ENCODE measurements around the gene SERINC5. TPM values are rescaled to one million over a fixed set of nuclear protein-coding genes. Genes with fewer than 3 reads are reported as not detected.

Gene SERINC5
- total RNA-seq, 1 experiment from 2014 or later, result 52.3 TPM

DNA sequence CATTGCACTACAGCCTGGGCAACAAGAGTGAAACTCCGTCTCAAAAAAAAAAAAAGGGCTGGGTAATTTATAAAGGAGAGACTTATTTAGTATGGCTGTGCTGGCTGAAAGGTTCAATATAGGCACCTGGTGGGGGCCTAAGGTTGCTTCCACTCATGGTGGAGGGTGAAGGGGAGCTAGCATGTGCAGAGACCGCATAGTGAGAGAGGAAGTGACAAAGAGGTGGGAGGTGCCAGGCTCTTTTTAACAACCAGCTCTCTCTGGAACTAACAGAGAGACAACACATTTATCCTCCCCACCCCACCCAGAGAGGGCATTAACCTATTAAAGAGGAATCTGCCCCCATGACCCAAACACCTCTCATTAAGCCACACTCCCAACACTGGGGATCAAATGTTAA is 28.9 kb upstream of the SERINC5 start:
- Histone ChIP-seq H2BK20ac (ENCODE audit: low read depth, low read length, poor library complexity, severe bottlenecking) (no peak overlapping the region), H4K20me1 (ENCODE audit: control insufficient read depth, insufficient read depth, insufficient read length) (no peaks in the 10 kb centered on the region), H3K4ac (ENCODE audit: low read depth, low read length) (no peak overlapping the region), H2AFZ (ENCODE audit: low read length) (no peak overlapping the region), H2AK5ac (ENCODE audit: insufficient read length, low read length) (no peak overlapping the region), H3K27me3 (ENCODE audit: insufficient read depth, low read length) (no peaks in the 10 kb centered on the region), H3K9ac (ENCODE audit: extremely low read depth, insufficient read length, low read length) (no peak overlapping the region), H3K4me1 (ENCODE audit: insufficient read depth, low read length) (no peaks in the 10 kb centered on the region; the same call in 1 of the 2 replicates), H3K56ac (ENCODE audit: insufficient read length, low read depth, low read length) (no peak overlapping the region), H3K18ac (ENCODE audit: insufficient read length, low read depth, low read length) (no peak overlapping the region), H3K23ac (ENCODE audit: insufficient read length, low read depth, low read length) (no peak overlapping the region), H3K79me2 (ENCODE audit: insufficient read depth, low read length) (no peaks in the 10 kb centered on the region), H2BK5ac (ENCODE audit: insufficient read length, low read length) (no peak overlapping the region), H2BK12ac (ENCODE audit: insufficient read length, low read depth, low read length) (no peak overlapping the region), H4K91ac (ENCODE audit: insufficient read length, low read depth, low read length) (no peak overlapping the region), H3K23me2 (ENCODE audit: insufficient read length, low read depth, low read length, poor library complexity, severe bottlenecking) (no peaks in the 10 kb centered on the region), H3K9me3 (ENCODE audit: control insufficient read depth, low read depth, low read length) (no peaks in the 10 kb centered on the region), H4K8ac (replicated peaks; ENCODE audit: insufficient read length, low read depth, low read length) (no peak overlapping the region), H3K27ac (ENCODE audit: insufficient read length, low read depth, low read length) (no peak overlapping the region), H4K5ac (ENCODE audit: insufficient read length, low read depth, low read length) (no peak overlapping the region), H3K14ac (ENCODE audit: insufficient read depth, low read length) (no peak overlapping the region), H3K79me1 (ENCODE audit: insufficient read depth, low read depth, low read length, poor library complexity, severe bottlenecking) (no peaks in the 10 kb centered on the region), H2BK15ac (ENCODE audit: low read depth, low read length) (no peak overlapping the region), H3K4me2 (ENCODE audit: insufficient read depth, insufficient read length, low read length) (no peak overlapping the region), H3T11ph (ENCODE audit: low read length) (no peak overlapping the region), H2BK120ac (ENCODE audit: low read depth, low read length, poor library complexity, severe bottlenecking) (no peak overlapping the region)
- Mint-ChIP-seq H3K4me3 (no peak overlapping the region), H3K4me1 (peaks cover 5 to 6% of the 10 kb centered on the region in 2 experiments), H3K27ac (no peak overlapping the region), H3K9me3 (no peaks in the 10 kb centered on the region; a peak in 1 of 5 replicates), H3K36me3 (ENCODE audit: insufficient read depth in 1 of 3, low read depth in 3 of 3) (no peaks in the 10 kb centered on the region), H3K27me3 (ENCODE audit: low read depth) (no peaks in the 10 kb centered on the region; the same call in 1 of the 2 replicates)
- TF ChIP-seq, protein P1, sequence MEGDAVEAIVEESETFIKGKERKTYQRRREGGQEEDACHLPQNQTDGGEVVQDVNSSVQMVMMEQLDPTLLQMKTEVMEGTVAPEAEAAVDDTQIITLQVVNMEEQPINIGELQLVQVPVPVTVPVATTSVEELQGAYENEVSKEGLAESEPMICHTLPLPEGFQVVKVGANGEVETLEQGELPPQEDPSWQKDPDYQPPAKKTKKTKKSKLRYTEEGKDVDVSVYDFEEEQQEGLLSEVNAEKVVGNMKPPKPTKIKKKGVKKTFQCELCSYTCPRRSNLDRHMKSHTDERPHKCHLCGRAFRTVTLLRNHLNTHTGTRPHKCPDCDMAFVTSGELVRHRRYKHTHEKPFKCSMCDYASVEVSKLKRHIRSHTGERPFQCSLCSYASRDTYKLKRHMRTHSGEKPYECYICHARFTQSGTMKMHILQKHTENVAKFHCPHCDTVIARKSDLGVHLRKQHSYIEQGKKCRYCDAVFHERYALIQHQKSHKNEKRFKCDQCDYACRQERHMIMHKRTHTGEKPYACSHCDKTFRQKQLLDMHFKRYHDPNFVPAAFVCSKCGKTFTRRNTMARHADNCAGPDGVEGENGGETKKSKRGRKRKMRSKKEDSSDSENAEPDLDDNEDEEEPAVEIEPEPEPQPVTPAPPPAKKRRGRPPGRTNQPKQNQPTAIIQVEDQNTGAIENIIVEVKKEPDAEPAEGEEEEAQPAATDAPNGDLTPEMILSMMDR (conservative IDR thresholded peaks at IDR 0.05), result no peak
- no peak for DNase-seq
- WGBS (ENCODE audit: extremely low coverage, insufficient read length, low lambda C conversion rate), result no CpG with 5 or more reads among the region's 2 CpGs

Measured in H9 (cell line).